ENCODE results near the gene ADGB.

ADGB gene

DNA sequence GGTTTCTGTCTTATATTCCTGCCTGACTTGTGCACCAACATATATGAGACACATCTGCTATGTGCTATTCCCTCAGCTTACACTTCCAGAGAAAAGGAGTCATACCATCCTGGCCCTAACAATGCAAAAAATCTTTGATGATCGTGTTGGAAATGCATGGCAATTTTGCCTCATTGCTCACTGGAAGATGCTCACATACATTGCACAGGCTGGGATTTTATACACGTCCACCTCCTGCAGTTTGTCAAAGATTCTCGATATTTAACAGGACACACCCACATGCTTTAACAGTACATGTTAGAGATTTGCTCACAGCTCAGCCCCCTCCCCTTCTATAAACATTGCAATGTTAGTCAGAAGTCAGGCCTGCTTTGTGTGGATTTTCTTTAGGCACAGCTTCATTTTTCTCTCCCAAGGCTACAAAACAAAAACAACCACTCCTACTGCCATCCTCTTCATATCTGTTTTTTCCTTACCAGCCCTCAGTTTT is 66.1 kb downstream of the ADGB start:
- H3K27ac ChIP-seq = no peak overlapping the region
- TF ChIP-seq, protein P1, sequence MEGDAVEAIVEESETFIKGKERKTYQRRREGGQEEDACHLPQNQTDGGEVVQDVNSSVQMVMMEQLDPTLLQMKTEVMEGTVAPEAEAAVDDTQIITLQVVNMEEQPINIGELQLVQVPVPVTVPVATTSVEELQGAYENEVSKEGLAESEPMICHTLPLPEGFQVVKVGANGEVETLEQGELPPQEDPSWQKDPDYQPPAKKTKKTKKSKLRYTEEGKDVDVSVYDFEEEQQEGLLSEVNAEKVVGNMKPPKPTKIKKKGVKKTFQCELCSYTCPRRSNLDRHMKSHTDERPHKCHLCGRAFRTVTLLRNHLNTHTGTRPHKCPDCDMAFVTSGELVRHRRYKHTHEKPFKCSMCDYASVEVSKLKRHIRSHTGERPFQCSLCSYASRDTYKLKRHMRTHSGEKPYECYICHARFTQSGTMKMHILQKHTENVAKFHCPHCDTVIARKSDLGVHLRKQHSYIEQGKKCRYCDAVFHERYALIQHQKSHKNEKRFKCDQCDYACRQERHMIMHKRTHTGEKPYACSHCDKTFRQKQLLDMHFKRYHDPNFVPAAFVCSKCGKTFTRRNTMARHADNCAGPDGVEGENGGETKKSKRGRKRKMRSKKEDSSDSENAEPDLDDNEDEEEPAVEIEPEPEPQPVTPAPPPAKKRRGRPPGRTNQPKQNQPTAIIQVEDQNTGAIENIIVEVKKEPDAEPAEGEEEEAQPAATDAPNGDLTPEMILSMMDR (conservative IDR thresholded peaks at IDR 0.05) = no peak

DNA sequence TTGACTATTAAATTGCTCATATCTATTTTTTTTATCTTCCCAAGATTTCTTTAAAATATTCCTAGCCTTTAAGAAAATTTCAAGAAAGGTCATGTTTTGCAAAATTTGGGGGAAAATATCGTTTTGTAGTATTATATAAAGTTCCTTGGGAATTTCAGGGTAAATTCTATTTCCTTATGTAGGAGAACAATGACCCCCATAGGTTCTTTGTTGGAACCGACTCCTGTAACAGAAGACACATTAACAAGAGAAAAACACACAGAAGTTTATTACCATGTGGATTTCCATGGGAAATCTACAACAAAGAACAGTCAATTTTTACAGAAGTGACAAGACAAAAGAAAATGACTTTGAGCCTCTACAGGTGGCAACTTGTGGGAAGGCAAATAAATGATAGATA is 68.1 kb downstream of the ADGB start:
- H3K27ac ChIP-seq = no peak overlapping the region
- TF ChIP-seq, protein P1 (conservative IDR thresholded peaks at IDR 0.05) = no peak

DNA sequence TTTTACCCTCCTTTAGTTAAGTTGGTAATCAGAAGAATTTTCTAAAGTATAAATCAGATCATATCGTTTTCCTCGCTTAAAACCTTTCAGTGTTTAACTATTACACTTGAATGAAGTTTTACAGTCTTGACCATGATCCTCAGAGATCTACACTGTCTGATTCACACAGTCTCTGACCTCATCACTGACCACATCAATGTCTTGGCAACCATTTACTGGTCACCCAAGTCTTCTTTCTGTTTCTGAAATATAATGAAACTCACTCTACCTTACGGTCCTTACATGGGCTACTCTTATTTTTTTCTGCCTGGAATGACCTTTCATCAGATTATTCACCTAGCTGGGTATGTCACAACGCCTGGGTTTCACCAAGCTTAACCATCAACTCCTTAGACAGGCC is 71.4 kb downstream of the ADGB start:
- TF ChIP-seq, protein P1 (conservative IDR thresholded peaks at IDR 0.05) = no peak
- H3K27ac ChIP-seq = no peak overlapping the region

DNA sequence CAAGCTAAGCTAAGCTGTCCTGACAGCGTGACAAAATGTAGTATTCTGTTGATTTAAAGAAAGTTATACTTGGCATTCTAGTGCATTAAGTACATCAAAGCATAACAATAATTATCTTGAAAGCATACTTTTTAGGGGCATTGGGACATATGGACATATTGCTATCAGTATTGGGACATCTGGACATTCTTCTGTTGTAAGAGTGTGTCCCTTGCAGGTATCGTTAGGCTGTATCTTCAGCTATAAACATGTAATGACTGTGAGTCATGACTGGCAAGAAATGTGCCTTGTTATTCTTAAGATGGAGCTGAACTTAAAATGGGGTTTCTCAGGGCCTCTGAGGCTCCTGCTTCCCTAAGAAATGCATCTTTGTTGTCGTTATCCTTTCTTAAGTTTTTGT is 74.3 kb downstream of the ADGB start:
- H3K27ac ChIP-seq = no peak overlapping the region
- TF ChIP-seq, protein P1 (conservative IDR thresholded peaks at IDR 0.05) = no peak

DNA sequence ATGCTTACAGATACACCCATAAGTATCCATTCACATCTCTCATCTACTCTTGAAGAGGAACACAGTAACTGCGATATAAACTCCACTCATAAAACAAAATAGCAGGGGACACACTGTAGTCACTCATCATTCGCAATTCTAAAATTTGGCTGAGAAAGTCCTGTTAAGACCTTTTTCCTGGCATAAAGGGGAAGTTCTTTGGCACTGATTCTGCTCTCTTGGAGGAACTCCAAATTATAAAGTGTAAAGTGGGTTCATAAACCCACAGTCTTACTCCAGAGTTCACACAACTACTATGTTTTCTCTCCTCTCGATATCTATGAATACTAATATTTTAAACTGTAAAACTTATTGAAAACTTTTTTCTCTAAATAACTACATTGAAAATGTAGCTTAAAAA is 80.6 kb downstream of the ADGB start:
- TF ChIP-seq, protein P1 (conservative IDR thresholded peaks at IDR 0.05) = no peak
- no peak overlapping the region for H3K27ac ChIP-seq

DNA sequence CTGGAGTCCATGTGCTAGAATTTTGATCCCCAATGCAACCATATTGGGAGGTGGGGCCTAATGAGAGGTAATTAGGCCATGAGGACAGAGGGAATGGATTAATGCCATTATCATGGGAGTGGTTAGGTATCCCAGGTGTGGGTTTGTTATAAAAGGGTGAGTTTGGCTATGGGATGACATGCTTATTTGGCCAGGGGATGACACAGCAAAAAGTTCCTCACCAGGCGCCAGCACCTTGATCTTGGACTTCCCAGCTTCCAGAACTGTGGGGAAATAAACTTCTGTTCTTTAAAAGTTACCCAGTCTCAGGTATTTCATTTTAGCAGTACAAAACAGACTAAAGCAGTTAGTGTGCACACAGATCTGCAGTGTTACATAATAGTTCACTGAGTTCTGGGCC is 84.1 kb downstream of the ADGB start:
- TF ChIP-seq, protein P1 (conservative IDR thresholded peaks at IDR 0.05) = no peak
- no peak overlapping the region for H3K27ac ChIP-seq

DNA sequence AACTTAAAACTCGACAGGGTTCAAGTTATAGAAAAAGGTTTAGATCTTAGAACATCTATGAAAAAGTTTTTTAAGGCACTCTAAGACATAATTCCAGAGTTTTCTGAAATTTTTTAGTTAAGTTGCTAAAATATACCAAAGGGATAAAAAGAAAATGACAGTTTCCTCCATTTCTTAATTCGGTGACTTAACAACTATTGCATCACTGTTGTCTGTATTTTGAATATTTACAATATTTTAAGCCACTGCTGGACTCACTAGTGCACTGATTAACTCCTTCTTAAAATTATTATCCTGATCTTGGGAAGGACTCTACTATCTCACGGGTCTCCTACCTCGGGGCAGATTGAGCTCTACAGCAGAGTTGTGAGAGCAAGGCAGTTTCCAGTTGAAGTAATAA is 91.0 kb downstream of the ADGB start:
- H3K27ac ChIP-seq = no peak overlapping the region
- TF ChIP-seq, protein P1 (conservative IDR thresholded peaks at IDR 0.05) = no peak

DNA sequence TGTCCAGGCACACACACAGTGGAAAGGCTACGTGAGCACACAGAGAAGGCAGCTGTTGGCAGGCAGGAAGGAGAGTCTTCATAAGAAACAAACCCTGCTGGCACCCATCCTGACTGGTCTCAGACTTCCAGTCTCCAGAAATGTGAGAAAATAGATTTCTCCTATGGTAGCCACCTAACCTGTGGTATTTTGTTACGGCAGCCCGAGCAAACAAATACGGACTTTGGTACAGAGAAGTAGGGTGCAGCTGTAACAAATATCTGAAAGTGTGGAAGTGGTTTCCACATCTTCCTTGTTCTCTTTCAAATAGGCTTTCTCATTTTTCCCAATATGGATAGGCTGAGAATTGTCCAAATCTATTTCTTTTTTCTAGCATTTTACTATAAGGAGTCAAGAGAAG is 94.6 kb downstream of the ADGB start:
- TF ChIP-seq, protein P1 (conservative IDR thresholded peaks at IDR 0.05) = no peak
- H3K27ac ChIP-seq = no peak overlapping the region

Data from VCaP (cell line).